ENCODE data around the gene STAC2. TPM values are rescaled to one million over a fixed set of nuclear protein-coding genes. Genes with fewer than 3 reads are reported as not detected.
"Not testable (repeated sequence)": the region's sequence is repeated elsewhere in the genome, so short reads cannot be mapped to it uniquely, and the experiment has no call there.

The STAC2 gene, protein sequence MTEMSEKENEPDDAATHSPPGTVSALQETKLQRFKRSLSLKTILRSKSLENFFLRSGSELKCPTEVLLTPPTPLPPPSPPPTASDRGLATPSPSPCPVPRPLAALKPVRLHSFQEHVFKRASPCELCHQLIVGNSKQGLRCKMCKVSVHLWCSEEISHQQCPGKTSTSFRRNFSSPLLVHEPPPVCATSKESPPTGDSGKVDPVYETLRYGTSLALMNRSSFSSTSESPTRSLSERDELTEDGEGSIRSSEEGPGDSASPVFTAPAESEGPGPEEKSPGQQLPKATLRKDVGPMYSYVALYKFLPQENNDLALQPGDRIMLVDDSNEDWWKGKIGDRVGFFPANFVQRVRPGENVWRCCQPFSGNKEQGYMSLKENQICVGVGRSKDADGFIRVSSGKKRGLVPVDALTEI
- not detected in 2 replicates for total RNA-seq (2014; rRNA removed; shearing (Covaris generic))

GRCh38 chr17:39225308-39225958 lies at the start of gene STAC2:
Gene STAC2 (minus strand): TSS chr17:39225945. CDS start chr17:39225502, 443 bp downstream.
- no peaks in the 10 kb centered on the region for H3K9me3 ChIP-seq (replicated peaks)
- H3K36me3 ChIP-seq = no peaks in the 10 kb centered on the region
- H3K27me3 ChIP-seq (replicated peaks) = peaks cover 27% of the 10 kb centered on the region
- peak within 1 kb of the TSS; percentile 22 for H3K4me3 ChIP-seq
- no peak within 1 kb of the TSS for H3K27ac ChIP-seq
- peaks cover 25% of the 10 kb centered on the region for H3K4me1 ChIP-seq (replicated peaks)
- DNase-seq (ENCODE audit: low read depth in 1 of 2, low spot score in 2 of 2) = no peak

GRCh38 chr17:39271546-39271945 lies 45.8 kb upstream of the STAC2 start:
- Histone ChIP-seq H3K9me3 (replicated peaks) (no peaks in the 10 kb centered on the region), H3K4me1 (replicated peaks) (no peaks in the 10 kb centered on the region), H3K27ac (no peak overlapping the region), H3K27me3 (replicated peaks) (no peaks in the 10 kb centered on the region), H3K4me3 (no peak overlapping the region), H3K36me3 (peaks cover 5% of the 10 kb centered on the region)
- no peak for DNase-seq (ENCODE audit: low read depth in 1 of 2, low spot score in 2 of 2)

- no peaks in the 10 kb centered on the region for H3K9me3 ChIP-seq (replicated peaks)
- H3K36me3 ChIP-seq = peaks cover 5% of the 10 kb centered on the region
- H3K27ac ChIP-seq = no peak overlapping the region
- DNase-seq (ENCODE audit: low read depth in 1 of 2, low spot score in 2 of 2) = peak in 1 of 2 experiments; percentile 23
- no peaks in the 10 kb centered on the region for H3K4me1 ChIP-seq (replicated peaks)
- no peaks in the 10 kb centered on the region for H3K27me3 ChIP-seq (replicated peaks)
- no peak overlapping the region for H3K4me3 ChIP-seq
Measured at GRCh38 chr17:39270923-39271322, 45.2 kb upstream of the STAC2 start.

DNA sequence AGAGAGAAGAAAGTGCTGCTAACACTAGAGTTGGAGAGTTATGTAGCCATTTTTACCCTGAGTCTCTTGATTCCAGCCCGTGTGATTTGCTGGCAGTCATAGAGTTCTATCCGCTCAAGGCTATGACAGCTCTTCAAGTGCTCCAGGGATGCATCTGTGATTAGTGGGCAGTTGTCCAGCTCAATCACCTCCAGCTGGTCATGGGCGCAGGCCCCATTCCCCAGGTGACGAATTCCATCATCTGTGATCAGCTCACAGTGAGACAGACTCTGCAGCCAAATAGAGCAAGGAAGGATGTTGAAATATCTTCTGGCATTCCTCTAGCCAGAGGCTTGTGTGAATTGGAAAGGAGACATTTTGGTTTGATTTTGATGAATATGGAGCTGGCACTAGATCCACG lies 38.4 kb upstream of the STAC2 start:
- no peaks in the 10 kb centered on the region for H3K27me3 ChIP-seq (replicated peaks)
- H3K4me1 ChIP-seq (replicated peaks) = no peaks in the 10 kb centered on the region
- no peaks in the 10 kb centered on the region for H3K9me3 ChIP-seq (replicated peaks)
- H3K27ac ChIP-seq = no peak overlapping the region
- no peak for DNase-seq (ENCODE audit: low read depth in 1 of 2, low spot score in 2 of 2)
- peaks cover 11% of the 10 kb centered on the region for H3K36me3 ChIP-seq
- H3K4me3 ChIP-seq = no peak overlapping the region

GRCh38 chr17:39261286-39261685 lies 35.5 kb upstream of the STAC2 start:
- H3K4me3 ChIP-seq = no peak overlapping the region
- H3K27ac ChIP-seq = no peak overlapping the region
- DNase-seq (ENCODE audit: low read depth in 1 of 2, low spot score in 2 of 2) = no peak

DNA sequence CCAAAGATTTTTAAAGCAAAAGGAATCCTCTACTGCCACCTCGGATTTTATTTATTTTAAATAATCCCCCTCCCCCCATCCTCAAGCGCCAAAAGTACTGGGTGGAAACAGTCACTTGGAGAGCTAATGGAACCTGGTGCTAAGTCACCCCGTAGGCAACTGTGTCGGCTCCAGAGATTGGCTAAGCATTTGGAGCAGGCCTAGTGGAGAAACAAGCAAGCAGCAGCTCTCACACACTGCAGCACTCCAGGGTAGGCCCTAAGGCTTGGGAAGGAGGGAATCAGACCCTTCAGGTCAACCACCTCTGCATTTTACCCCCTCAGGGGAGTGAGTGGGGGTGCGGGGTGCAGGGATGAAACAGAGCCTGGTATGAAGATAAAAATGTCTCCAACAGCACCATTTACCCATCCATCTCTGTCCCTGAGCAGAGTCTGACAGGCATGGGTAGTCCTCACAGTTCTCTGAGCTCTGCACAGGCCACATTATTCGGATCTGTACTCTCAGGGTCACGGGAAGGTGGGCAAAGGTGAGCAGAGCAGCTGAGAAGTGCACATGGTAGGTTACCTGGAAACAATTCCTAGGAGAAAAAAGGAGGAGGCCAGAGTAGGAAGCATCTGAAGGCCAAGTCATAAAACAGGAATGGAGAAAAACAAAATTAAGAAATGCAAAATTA lies 27.2 kb upstream of the STAC2 start:
- no peaks in the 10 kb centered on the region for H3K4me1 ChIP-seq (replicated peaks)
- no peak for DNase-seq (ENCODE audit: low read depth in 1 of 2, low spot score in 2 of 2)
- H3K4me3 ChIP-seq = no peak overlapping the region
- no peaks in the 10 kb centered on the region for H3K9me3 ChIP-seq (replicated peaks)
- no peaks in the 10 kb centered on the region for H3K36me3 ChIP-seq
- no peaks in the 10 kb centered on the region for H3K27me3 ChIP-seq (replicated peaks)
- no peak overlapping the region for H3K27ac ChIP-seq

More at GRCh38 chr17:39261286-39261685, 35.5 kb upstream of the STAC2 start:
- Histone ChIP-seq H3K9me3 (replicated peaks) (no peaks in the 10 kb centered on the region), H3K27me3 (replicated peaks) (no peaks in the 10 kb centered on the region), H3K36me3 (peaks cover 6% of the 10 kb centered on the region), H3K4me1 (replicated peaks) (no peaks in the 10 kb centered on the region)

GRCh38 chr17:39251997-39252396 lies 26.3 kb upstream of the STAC2 start:
- H3K4me3 ChIP-seq = no peak overlapping the region
- H3K27ac ChIP-seq = no peak overlapping the region
- H3K9me3 ChIP-seq (replicated peaks) = no peaks in the 10 kb centered on the region
- no peaks in the 10 kb centered on the region; the same call in 1 of the 2 replicates for H3K27me3 ChIP-seq (replicated peaks)
- H3K36me3 ChIP-seq = no peaks in the 10 kb centered on the region
- no peaks in the 10 kb centered on the region for H3K4me1 ChIP-seq (replicated peaks)
- no peak for DNase-seq (ENCODE audit: low read depth in 1 of 2, low spot score in 2 of 2)

- not testable (repeated sequence) for H3K4me1 ChIP-seq (replicated peaks); DNase-seq (ENCODE audit: low read depth in 1 of 2, low spot score in 2 of 2); H3K36me3 ChIP-seq; H3K4me3 ChIP-seq; H3K27me3 ChIP-seq (replicated peaks); H3K27ac ChIP-seq; H3K9me3 ChIP-seq (replicated peaks)
Measured at GRCh38 chr17:39250076-39250475, 24.3 kb upstream of the STAC2 start.

DNA sequence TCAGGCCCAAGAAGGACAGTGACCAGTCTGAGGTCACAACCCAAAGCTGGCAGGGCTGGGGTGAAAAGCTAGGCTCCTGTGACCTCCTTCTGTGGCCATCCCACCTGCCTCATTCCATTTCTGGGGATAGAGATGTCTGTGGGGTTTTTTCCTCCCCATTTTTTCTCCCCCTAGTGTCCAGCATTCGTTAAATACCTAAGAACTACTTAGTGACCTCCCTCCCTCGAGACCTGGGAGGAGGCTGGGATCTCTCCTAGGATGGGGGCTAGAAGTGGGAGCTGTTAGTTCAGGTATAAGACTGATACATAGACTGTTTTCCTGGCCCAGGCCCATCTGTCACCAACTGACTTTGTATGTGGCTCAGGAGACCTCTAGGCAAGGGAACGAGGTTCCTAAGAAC lies 20.5 kb upstream of the STAC2 start:
- Histone ChIP-seq H3K4me3 (no peak overlapping the region), H3K27ac (no peak overlapping the region), H3K4me1 (replicated peaks) (no peaks in the 10 kb centered on the region), H3K9me3 (replicated peaks) (no peaks in the 10 kb centered on the region), H3K27me3 (replicated peaks) (no peaks in the 10 kb centered on the region; the same call in 1 of the 2 replicates), H3K36me3 (no peaks in the 10 kb centered on the region)
- DNase-seq (ENCODE audit: low read depth in 1 of 2, low spot score in 2 of 2) = no peak

GRCh38 chr17:39244600-39245570 lies 19.1 kb upstream of the STAC2 start:
- DNase-seq (ENCODE audit: low read depth in 1 of 2, low spot score in 2 of 2) = peak; percentile 73 to 78
- Histone ChIP-seq H3K4me3 (no peak overlapping the region), H3K27ac (no peak overlapping the region), H3K9me3 (replicated peaks) (no peaks in the 10 kb centered on the region), H3K36me3 (no peaks in the 10 kb centered on the region), H3K27me3 (replicated peaks) (no peaks in the 10 kb centered on the region; the same call in 1 of the 2 replicates), H3K4me1 (replicated peaks) (no peaks in the 10 kb centered on the region)

GRCh38 chr17:39244016-39244599 lies 18.4 kb upstream of the STAC2 start:
- no peak overlapping the region for H3K27ac ChIP-seq
- H3K4me1 ChIP-seq (replicated peaks) = no peaks in the 10 kb centered on the region
- no peak overlapping the region for H3K4me3 ChIP-seq
- H3K27me3 ChIP-seq (replicated peaks) = no peaks in the 10 kb centered on the region; the same call in 1 of the 2 replicates
- H3K36me3 ChIP-seq = no peaks in the 10 kb centered on the region
- no peak for DNase-seq (ENCODE audit: low read depth in 1 of 2, low spot score in 2 of 2)
- H3K9me3 ChIP-seq (replicated peaks) = no peaks in the 10 kb centered on the region

GRCh38 chr17:39243155-39243554 lies 17.4 kb upstream of the STAC2 start:
- H3K36me3 ChIP-seq = no peaks in the 10 kb centered on the region
- H3K27ac ChIP-seq = no peak overlapping the region
- no peak for DNase-seq (ENCODE audit: low read depth in 1 of 2, low spot score in 2 of 2)
- no peaks in the 10 kb centered on the region; the same call in 1 of the 2 replicates for H3K27me3 ChIP-seq (replicated peaks)
- H3K4me1 ChIP-seq (replicated peaks) = peaks cover 9% of the 10 kb centered on the region
- H3K9me3 ChIP-seq (replicated peaks) = no peaks in the 10 kb centered on the region
- no peak overlapping the region for H3K4me3 ChIP-seq

DNA sequence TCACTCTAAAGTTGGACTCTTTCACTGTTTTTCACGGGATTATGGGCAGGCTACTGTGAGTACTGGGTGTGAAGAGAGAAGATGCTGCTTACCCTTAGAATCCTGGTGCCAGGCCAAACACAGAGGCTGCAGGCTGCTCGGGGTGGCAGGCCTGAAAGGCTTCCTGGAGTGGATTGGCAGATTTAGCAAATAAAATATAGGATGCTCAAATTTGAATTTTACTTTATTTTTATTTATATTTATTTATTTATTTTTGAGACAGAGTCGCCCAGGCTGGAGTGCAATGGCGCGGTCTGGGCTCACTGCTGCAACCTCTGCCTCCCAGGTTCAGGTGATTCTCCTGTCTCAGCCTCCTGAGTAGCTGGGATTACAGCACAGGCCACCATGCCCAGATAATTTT lies 14.9 kb upstream of the STAC2 start:
- DNase-seq (ENCODE audit: low read depth in 1 of 2, low spot score in 2 of 2) = no peak
- no peak overlapping the region for H3K27ac ChIP-seq
- H3K4me3 ChIP-seq = no peak overlapping the region
- no peaks in the 10 kb centered on the region for H3K27me3 ChIP-seq (replicated peaks)
- no peaks in the 10 kb centered on the region for H3K36me3 ChIP-seq
- H3K9me3 ChIP-seq (replicated peaks) = no peaks in the 10 kb centered on the region
- H3K4me1 ChIP-seq (replicated peaks) = peaks cover 9% of the 10 kb centered on the region
